NCI-H526 treated with DMSO at 0.1 percent for 48 hours (cell line): ENCODE measurements around the gene EHD4.

Experiments
- DNase-seq: peaks from one replicate; lab custom pipeline; 2025; lab: John Stamatoyannopoulos, UW

EHD4 gene

GRCh38 chr15:41957021-41957897, 15.1 kb downstream of the EHD4 start:
- DNase-seq, result no peak

GRCh38 chr15:41955807-41956525, 16.4 kb downstream of the EHD4 start:
- DNase-seq, result no peak

DNA sequence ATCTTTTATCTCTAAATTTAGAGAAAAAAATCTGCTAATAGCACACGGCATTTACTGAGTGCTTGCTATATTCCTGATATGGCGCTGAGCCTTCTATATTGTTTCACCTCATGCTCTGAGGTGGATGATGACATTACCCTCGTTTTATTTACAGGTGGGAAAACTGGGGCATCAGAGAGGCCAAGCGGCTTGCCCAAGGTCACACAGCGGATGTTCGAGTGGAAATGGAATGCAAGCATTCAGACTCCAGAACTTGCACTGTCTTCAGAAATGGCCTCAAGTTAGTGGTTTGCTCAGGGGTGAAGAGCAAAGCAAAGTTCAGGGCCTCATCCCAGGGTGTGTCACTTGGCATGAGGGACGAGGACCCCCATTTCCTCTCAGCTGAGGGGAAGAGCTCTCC, 17.3 kb downstream of the EHD4 start:
- DNase-seq, result no peak

- DNase-seq, result no peak
These were observed 18.3 kb downstream of the EHD4 start for GRCh38 chr15:41954036-41954435.

- no peak for DNase-seq
These were observed 20.3 kb downstream of the EHD4 start for GRCh38 chr15:41952013-41952563.

GRCh38 chr15:41951571-41951970, 20.8 kb downstream of the EHD4 start:
- DNase-seq, result no peak

- DNase-seq, result no peak
These were observed 21.9 kb downstream of the EHD4 start for GRCh38 chr15:41950489-41950888.

- DNase-seq, result no peak
These were observed 22.3 kb downstream of the EHD4 start for GRCh38 chr15:41950127-41950483.

DNA sequence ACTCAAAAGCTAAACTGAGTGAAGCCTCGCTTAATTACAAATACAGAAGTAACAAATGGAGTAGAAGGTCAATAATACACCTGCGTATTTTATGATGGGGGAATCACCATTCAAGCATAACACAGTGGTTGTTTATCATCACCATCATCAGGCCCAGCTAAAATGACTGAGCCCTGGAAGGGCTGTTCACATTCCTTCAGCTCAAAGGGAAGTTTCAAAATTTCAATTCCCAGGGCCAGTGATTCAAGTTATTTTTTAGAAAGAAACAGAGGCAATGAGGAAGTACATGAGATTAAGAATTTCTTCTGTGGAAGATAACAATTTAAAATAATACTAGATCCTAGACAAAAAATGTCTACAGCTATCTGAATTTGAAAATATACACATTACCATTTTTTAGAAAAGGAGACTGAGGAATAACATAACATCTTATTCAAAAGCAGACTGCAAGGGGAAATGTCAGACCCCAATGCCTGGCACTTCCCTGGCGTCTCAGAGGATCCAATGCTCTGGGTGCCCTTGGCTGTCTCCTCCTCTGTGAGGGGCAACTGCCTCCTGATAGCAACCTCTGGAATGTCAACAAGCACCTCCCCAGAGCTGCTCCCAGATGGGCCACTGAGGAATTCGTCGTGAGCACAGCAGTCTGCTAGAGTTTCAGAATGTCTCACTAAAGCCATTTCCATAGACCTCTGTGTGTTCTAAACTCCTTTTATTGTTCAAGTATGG, 22.8 kb downstream of the EHD4 start:
- DNase-seq, result no peak

DNA sequence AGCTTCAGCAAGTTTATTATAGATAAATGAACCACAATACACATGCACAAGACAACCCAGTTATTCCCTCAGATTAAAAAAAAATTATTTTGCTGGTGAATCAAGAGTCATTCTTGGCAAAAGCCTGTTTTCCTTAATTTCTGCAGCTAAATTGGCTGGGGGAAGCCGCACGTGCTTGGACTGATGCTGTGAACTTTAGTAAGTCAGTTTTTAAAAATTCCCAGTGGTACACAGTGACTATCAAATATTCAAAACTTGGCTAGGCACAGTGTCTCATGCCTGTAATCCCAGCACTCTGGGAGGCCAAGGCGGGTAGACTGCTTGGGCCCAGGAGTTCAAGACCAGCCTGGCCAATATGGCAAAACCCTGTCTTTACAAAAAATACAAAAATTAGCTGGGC, 23.9 kb downstream of the EHD4 start:
- no peak for DNase-seq

- DNase-seq, result no peak
These were observed 25.4 kb downstream of the EHD4 start for GRCh38 chr15:41946970-41947369.

DNA sequence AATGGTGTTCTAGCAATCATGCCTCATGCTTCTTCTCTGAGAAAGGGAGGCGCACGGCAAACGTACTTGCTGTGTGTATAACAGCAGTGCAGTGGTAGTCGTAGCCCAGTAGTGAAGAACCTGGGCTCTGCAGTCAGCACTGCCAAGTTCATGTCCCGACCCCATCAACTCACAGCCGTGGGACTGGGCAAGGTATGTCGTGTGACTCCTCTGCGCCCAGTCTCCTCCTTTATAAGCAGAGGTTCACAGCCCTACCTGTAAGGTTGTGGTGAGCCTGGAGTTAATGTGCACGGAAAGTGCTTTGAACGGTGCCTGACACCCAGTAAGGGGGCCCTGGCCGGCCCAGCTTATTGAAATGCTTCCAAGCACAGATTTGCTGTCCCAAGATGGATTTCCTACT, 26.6 kb downstream of the EHD4 start:
- no peak for DNase-seq

DNA sequence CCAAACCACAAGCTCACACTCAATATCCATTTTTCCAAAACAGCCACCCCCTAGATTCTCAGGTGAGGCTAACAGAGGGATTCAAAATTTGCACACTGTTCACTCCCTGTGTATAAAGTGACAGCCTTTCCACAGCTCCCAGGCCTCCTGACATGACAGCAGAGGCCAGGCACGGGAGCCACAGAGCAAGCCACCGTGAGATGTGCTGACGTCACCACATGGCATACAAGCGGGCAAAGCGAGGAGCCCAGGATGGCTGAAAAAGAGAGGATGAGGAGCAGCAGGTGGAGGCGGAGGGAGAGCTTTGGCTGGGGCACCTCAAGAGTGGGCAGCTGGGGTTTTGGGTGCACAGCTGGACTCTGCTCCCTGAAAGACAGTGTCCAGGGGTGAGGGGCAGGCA, 27.1 kb downstream of the EHD4 start:
- no peak for DNase-seq

DNA sequence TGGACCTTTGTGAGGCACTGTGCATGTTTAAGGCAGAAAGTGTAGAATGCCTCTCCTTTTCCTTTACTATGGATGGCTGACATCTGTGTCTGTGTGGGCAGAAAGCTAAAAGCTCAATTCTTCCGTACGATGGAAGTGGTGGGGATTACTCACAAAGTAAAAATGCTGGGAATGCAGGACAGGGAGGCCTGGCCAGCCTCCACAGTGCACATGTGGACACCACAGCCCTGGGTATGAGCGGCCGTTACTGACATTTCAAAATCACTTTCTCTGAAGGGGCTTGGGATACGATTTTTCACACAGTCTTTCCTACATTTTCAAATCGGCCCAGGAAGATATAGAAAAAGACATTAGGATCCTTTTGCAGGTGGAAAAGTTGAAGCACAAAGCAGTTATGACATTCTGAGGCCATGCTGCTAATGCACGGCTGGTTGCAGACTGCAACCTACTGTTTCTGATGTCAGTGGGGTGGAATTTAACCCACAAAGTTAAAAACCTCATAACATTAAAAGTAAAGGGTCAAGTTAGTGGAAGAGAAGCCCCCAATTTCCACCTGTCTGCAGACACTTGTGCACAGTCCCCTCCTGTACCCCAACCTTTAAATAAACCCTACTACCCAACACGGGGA, 27.9 kb downstream of the EHD4 start:
- DNase-seq, result no peak

DNA sequence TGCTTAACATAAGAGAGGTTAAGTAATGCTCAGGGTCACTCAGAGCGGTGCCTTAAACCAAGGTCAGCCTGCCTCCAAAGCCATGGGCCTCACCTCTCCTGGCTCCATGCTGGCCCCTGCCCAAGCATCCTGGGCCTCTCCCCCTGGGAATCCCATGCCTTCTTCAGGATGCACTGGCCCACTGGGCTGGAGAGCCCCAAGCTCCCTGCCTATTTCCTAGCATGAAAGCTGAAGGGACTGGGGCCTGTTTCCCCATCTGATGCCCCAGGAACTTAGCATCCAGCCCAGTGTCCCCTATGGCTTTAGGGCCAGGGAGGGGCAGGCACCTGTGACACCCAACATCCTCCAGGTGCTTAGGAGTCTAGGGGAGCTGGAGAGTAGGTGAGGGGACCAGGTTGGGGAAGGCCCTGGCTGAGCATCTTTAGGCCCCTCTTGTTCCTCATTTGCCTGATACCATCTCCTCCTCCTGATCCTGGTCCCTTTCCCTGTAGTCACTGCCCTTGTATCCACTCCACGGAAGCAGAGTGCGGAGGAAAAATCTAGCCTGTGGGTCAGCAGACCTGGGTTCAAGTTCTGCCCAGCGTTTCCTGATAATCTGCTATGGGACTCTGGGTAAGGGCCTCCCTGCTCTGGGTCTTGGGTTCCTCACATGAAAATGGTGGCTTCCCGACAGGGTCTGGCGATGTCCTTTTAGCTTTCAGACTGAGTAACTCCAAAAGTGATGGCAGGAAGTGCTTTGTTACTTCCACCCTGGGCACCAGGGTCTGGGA, 28.6 kb downstream of the EHD4 start:
- no peak for DNase-seq

- DNase-seq, result no peak
These were observed 29.5 kb downstream of the EHD4 start for GRCh38 chr15:41942886-41943285.

- DNase-seq, result no peak
These were observed 30.5 kb downstream of the EHD4 start for GRCh38 chr15:41941644-41942415.

GRCh38 chr15:41940441-41940857, 31.9 kb downstream of the EHD4 start:
- DNase-seq, result no peak

GRCh38 chr15:41939986-41940385, 32.4 kb downstream of the EHD4 start:
- no peak for DNase-seq

- no peak for DNase-seq
These were observed 34.8 kb downstream of the EHD4 start for GRCh38 chr15:41937568-41937923.
